Stimulated activated CD4-positive, alpha-beta T cell treated with anti-CD3 and anti-CD28 coated beads, Interleukin-1b, Interleukin-23, amount 100 ng/mL, for 1 hour (primary cell): Measurements from ENCODE around the gene MSGN1.
"Not testable (repeated sequence)": the region's sequence is repeated elsewhere in the genome, so short reads cannot be mapped to it uniquely, and the experiment has no call there.

ENCODE experiments used
- DNase-seq, 2 donors: peaks; one replicate each; pipeline ENCODE4 v3.0.0-alpha.2; 2020; ENCODE audit warnings: low read depth in 2 of 2

Gene MSGN1

GRCh38 chr2:17805166-17805565 lies 11.1 kb upstream of the MSGN1 start:
- DNase-seq: no peak

- no peak for DNase-seq
Observed at GRCh38 chr2:17805717-17806363, 10.4 kb upstream of the MSGN1 start.

- no peak for DNase-seq
Observed at GRCh38 chr2:17813010-17813741, 3.1 kb upstream of the MSGN1 start.

GRCh38 chr2:17813742-17814473 lies 2.4 kb upstream of the MSGN1 start:
- no peak for DNase-seq

- DNase-seq: no peak
Observed at GRCh38 chr2:17814601-17815000, 1.7 kb upstream of the MSGN1 start.

GRCh38 chr2:17815468-17816184 lies 634 bp upstream of the MSGN1 start:
- no peak for DNase-seq

GRCh38 chr2:17818235-17818815 lies 2.1 kb downstream of the MSGN1 start:
- no peak for DNase-seq

- no peak for DNase-seq
Observed at GRCh38 chr2:17821080-17821479, 4.8 kb downstream of the MSGN1 start.

GRCh38 chr2:17821535-17822444 lies 5.5 kb downstream of the MSGN1 start:
- no peak for DNase-seq

- no peak for DNase-seq
Observed at GRCh38 chr2:17822445-17823117, 6.3 kb downstream of the MSGN1 start.

GRCh38 chr2:17823646-17824045 lies 7.4 kb downstream of the MSGN1 start:
- DNase-seq: not testable (repeated sequence)

- no peak for DNase-seq
Observed at GRCh38 chr2:17827316-17827715, 11.1 kb downstream of the MSGN1 start.

- DNase-seq: no peak
Observed at GRCh38 chr2:17827785-17828184, 11.5 kb downstream of the MSGN1 start.

- peak in 1 of 2 donors; percentile 10 for DNase-seq
Observed at GRCh38 chr2:17830053-17831034, 14.1 kb downstream of the MSGN1 start.

GRCh38 chr2:17835516-17835915 lies 19.3 kb downstream of the MSGN1 start:
- DNase-seq: no peak

GRCh38 chr2:17839959-17840358 lies 23.7 kb downstream of the MSGN1 start:
- DNase-seq: no peak

GRCh38 chr2:17843457-17843856 lies 27.2 kb downstream of the MSGN1 start:
- no peak for DNase-seq

GRCh38 chr2:17845806-17846205 lies 29.5 kb downstream of the MSGN1 start:
- no peak for DNase-seq

GRCh38 chr2:17846676-17847075 lies 30.4 kb downstream of the MSGN1 start:
- DNase-seq: no peak
